Large intestine (tissue), 3 donors: ENCODE results near the gene C10orf71. TPM values are rescaled to one million over a fixed set of nuclear protein-coding genes. Genes with fewer than 3 reads are reported as not detected.

ENCODE experiments used
- DNase-seq, 2 donors: peaks; one replicate each; pipeline versions ENCODE4 v3.0.0 to v3.0.0-alpha.2; 2013
- H3K27ac ChIP-seq: one replicate; pipeline ENCODE4 v1.5.1; 2013; ENCODE audit warnings: low read length
- H3K27me3 ChIP-seq: 2 replicates; pipeline ENCODE4 v1.6.1; 2013; ENCODE audit warnings: low read length; ENCODE audit not compliant: control insufficient read depth, insufficient read depth
- H3K36me3 ChIP-seq: 2 replicates; pipeline ENCODE4 v1.6.1; 2013; ENCODE audit warnings: low read length; ENCODE audit not compliant: control insufficient read depth, insufficient read depth
- H3K4me1 ChIP-seq: one replicate; pipeline ENCODE4 v1.6.1; 2013; ENCODE audit warnings: low read length; ENCODE audit not compliant: control insufficient read depth, insufficient read depth
- H3K4me3 ChIP-seq: one replicate; pipeline ENCODE4 v1.5.1; 2013; ENCODE audit warnings: low read length
- H3K9me3 ChIP-seq: one replicate; pipeline ENCODE4 v1.6.1; 2013; ENCODE audit warnings: mild to moderate bottlenecking, low read depth, low read length, moderate library complexity; ENCODE audit not compliant: control insufficient read depth
- WGBS: methylation state at CpG from one replicate; pipeline ENCODE4 v1.1.5; 2013; ENCODE audit warnings: low lambda C conversion rate; ENCODE audit not compliant: insufficient coverage; 5-methylcytosine and 5-hydroxymethylcytosine counted together
- polyA plus RNA-seq: library from polyadenylated mRNA; unstranded; fragments of 120-200 nt; gene quantifications from one replicate; pipeline ENCODE4 v1.2.1, GENCODE V29; 2013

C10orf71 gene
- polyA plus RNA-seq, 1 donor = 0.01 TPM

GRCh38 chr10:49283491-49283890, 15.5 kb upstream of the C10orf71 start:
- Histone ChIP-seq H3K36me3 (no peaks in the 10 kb centered on the region), H3K4me3 (no peak overlapping the region), H3K27me3 (peaks cover 9% of the 10 kb centered on the region), H3K9me3 (no peaks in the 10 kb centered on the region), H3K4me1 (no peaks in the 10 kb centered on the region), H3K27ac (no peak overlapping the region)
- DNase-seq = no peak
- WGBS = no CpG with 5 or more reads among the region's 6 CpGs

GRCh38 chr10:49284356-49284755, 14.6 kb upstream of the C10orf71 start:
- 60% methylated on average over 1 of the region's 5 CpGs for WGBS
- Histone ChIP-seq H3K9me3 (no peaks in the 10 kb centered on the region), H3K4me3 (no peak overlapping the region), H3K27ac (no peak overlapping the region), H3K36me3 (no peaks in the 10 kb centered on the region), H3K27me3 (peaks cover 9% of the 10 kb centered on the region), H3K4me1 (no peaks in the 10 kb centered on the region)
- no peak for DNase-seq

- no peak overlapping the region for H3K4me3 ChIP-seq
- no peak for DNase-seq
- H3K27ac ChIP-seq = no peak overlapping the region
- H3K9me3 ChIP-seq = no peaks in the 10 kb centered on the region
- peaks cover 9% of the 10 kb centered on the region for H3K27me3 ChIP-seq
- WGBS = 100% methylated on average over 1 of the region's 3 CpGs
- no peaks in the 10 kb centered on the region for H3K4me1 ChIP-seq
- no peaks in the 10 kb centered on the region for H3K36me3 ChIP-seq
These were observed 13.7 kb upstream of the C10orf71 start for GRCh38 chr10:49285232-49285631.

GRCh38 chr10:49286686-49287085, 12.3 kb upstream of the C10orf71 start:
- Histone ChIP-seq H3K9me3 (no peaks in the 10 kb centered on the region), H3K4me3 (no peak overlapping the region), H3K4me1 (no peaks in the 10 kb centered on the region), H3K27ac (no peak overlapping the region), H3K27me3 (peaks cover 8% of the 10 kb centered on the region), H3K36me3 (no peaks in the 10 kb centered on the region)
- WGBS = no CpG with 5 or more reads among the region's 4 CpGs
- no peak for DNase-seq

- no peaks in the 10 kb centered on the region for H3K36me3 ChIP-seq
- H3K4me1 ChIP-seq = no peaks in the 10 kb centered on the region
- H3K4me3 ChIP-seq = no peak overlapping the region
- H3K27me3 ChIP-seq = peaks cover 3% of the 10 kb centered on the region
- DNase-seq = no peak
- H3K9me3 ChIP-seq = no peaks in the 10 kb centered on the region
- no CpG with 5 or more reads among the region's 9 CpGs for WGBS
- no peak overlapping the region for H3K27ac ChIP-seq
These were observed 11.2 kb upstream of the C10orf71 start for GRCh38 chr10:49287689-49288340.

- Histone ChIP-seq H3K27me3 (peaks cover 3% of the 10 kb centered on the region), H3K4me1 (no peaks in the 10 kb centered on the region), H3K27ac (no peak overlapping the region), H3K36me3 (no peaks in the 10 kb centered on the region), H3K9me3 (no peaks in the 10 kb centered on the region), H3K4me3 (no peak overlapping the region)
- WGBS = no CpG with 5 or more reads among the region's 10 CpGs
- DNase-seq = no peak
These were observed 10.5 kb upstream of the C10orf71 start for GRCh38 chr10:49288341-49289065.

- H3K36me3 ChIP-seq = no peaks in the 10 kb centered on the region
- no peaks in the 10 kb centered on the region for H3K9me3 ChIP-seq
- H3K4me3 ChIP-seq = no peak overlapping the region
- peaks cover 3% of the 10 kb centered on the region for H3K27me3 ChIP-seq
- no peak for DNase-seq
- H3K4me1 ChIP-seq = no peaks in the 10 kb centered on the region
- WGBS = no CpG with 5 or more reads among the region's 4 CpGs
- H3K27ac ChIP-seq = no peak overlapping the region
These were observed 9.5 kb upstream of the C10orf71 start for GRCh38 chr10:49289480-49289879.

- H3K4me1 ChIP-seq = no peaks in the 10 kb centered on the region
- no peak overlapping the region for H3K27ac ChIP-seq
- WGBS = no CpG with 5 or more reads among the region's 1 CpG
- H3K36me3 ChIP-seq = no peaks in the 10 kb centered on the region
- DNase-seq = no peak
- H3K4me3 ChIP-seq = no peak overlapping the region
- H3K27me3 ChIP-seq = peaks cover 3% of the 10 kb centered on the region
- no peaks in the 10 kb centered on the region for H3K9me3 ChIP-seq
These were observed 8.8 kb upstream of the C10orf71 start for GRCh38 chr10:49290131-49290530.

- no peaks in the 10 kb centered on the region for H3K9me3 ChIP-seq
- H3K27ac ChIP-seq = no peak overlapping the region
- H3K4me1 ChIP-seq = no peaks in the 10 kb centered on the region
- no peaks in the 10 kb centered on the region for H3K36me3 ChIP-seq
- peaks cover 3% of the 10 kb centered on the region for H3K27me3 ChIP-seq
- no peak overlapping the region for H3K4me3 ChIP-seq
- DNase-seq = no peak
- WGBS = 94% methylated on average over 2 of the region's 3 CpGs
These were observed 8.4 kb upstream of the C10orf71 start for GRCh38 chr10:49290607-49291006.

GRCh38 chr10:49292565-49293207, 6.3 kb upstream of the C10orf71 start:
- H3K27me3 ChIP-seq = peaks cover 14% of the 10 kb centered on the region
- WGBS = 80% methylated on average over 1 of the region's 6 CpGs
- DNase-seq = no peak
- no peaks in the 10 kb centered on the region for H3K36me3 ChIP-seq
- H3K9me3 ChIP-seq = no peaks in the 10 kb centered on the region
- no peak overlapping the region for H3K27ac ChIP-seq
- no peak overlapping the region for H3K4me3 ChIP-seq
- no peaks in the 10 kb centered on the region for H3K4me1 ChIP-seq
